MM.1S (cell line): ENCODE results near the gene ERVK3-1.

Source experiments
- EZH2 ChIP-seq: fragments of 300-600 bp; sonication (generic); optimal IDR thresholded peaks from 2 replicates; pipeline ENCODE3; 2017; ENCODE audit warnings: low read depth, mild to moderate bottlenecking, antibody characterized with exemption, low read length, mixed read lengths
- EZH2phosphoT487 ChIP-seq: fragments of 300-600 bp; sonication (generic); IDR thresholded peaks from 2 replicates; pipeline ENCODE4 v1.6.1; 2018; ENCODE audit warnings: antibody characterized with exemption, low read length
- TF ChIP-seq, protein P1 (sequence below): fragments of 300-600 bp; sonication (generic); IDR thresholded peaks from 2 replicates; pipeline ENCODE4 v1.5.1; 2016; ENCODE audit warnings: antibody characterized with exemption, low read length, mixed read lengths

DNA sequence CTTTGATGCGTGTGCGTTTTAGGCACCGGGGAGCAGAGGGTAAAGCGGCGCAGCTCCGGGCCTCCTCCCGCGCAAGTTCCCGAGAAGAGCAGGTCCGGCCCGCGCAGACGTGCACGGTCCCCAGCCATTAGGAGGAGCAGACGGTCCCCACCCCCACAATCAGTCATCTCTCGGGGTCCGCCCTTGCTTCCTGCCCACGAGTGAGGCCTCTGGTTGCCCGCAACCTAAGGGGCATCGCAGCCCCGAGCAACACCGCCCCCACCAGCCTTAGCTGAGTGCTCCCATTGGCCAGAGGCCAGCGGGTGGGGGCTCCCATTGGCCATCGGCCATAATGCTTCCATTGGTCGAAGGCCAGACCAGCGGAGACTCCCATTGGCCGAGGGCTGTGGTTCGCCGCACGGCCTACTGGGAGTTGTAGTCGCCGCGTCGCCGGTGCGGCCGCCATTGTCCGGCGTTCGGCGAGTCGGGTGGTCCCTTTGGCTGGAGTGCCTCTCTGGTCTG is 26.6 kb upstream of the ERVK3-1 start, which contains the start of gene ZNF8:
- TF ChIP-seq, protein P1, sequence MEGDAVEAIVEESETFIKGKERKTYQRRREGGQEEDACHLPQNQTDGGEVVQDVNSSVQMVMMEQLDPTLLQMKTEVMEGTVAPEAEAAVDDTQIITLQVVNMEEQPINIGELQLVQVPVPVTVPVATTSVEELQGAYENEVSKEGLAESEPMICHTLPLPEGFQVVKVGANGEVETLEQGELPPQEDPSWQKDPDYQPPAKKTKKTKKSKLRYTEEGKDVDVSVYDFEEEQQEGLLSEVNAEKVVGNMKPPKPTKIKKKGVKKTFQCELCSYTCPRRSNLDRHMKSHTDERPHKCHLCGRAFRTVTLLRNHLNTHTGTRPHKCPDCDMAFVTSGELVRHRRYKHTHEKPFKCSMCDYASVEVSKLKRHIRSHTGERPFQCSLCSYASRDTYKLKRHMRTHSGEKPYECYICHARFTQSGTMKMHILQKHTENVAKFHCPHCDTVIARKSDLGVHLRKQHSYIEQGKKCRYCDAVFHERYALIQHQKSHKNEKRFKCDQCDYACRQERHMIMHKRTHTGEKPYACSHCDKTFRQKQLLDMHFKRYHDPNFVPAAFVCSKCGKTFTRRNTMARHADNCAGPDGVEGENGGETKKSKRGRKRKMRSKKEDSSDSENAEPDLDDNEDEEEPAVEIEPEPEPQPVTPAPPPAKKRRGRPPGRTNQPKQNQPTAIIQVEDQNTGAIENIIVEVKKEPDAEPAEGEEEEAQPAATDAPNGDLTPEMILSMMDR = no peak
- TF ChIP-seq EZH2phosphoT487 (no peak), EZH2 (no peak)
